Mesothelial cell of epicardium (in vitro differentiated cells): ENCODE measurements around the gene DHRSX. TPM values are rescaled to one million over a fixed set of nuclear protein-coding genes. Genes with fewer than 3 reads are reported as not detected.

Experiments
- DNase-seq, 2 experiments: peaks; one replicate each; pipeline ENCODE4 v3.0.0; 2021; ENCODE audit warnings: low spot score in 2 of 2; ENCODE audit not compliant: unreplicated experiment in 2 of 2
- H3K27ac Mint-ChIP-seq: 2 replicates; pipeline ENCODE4 v1.8.0; 2021; ENCODE audit warnings: mixed read lengths
- H3K27me3 Mint-ChIP-seq: 2 replicates; pipeline ENCODE4 v1.8.0; 2021; ENCODE audit warnings: low read depth, mixed read lengths
- H3K36me3 Mint-ChIP-seq: 2 replicates; pipeline ENCODE4 v1.8.0; 2021; ENCODE audit warnings: mixed read lengths
- H3K4me1 Mint-ChIP-seq: 2 replicates; pipeline ENCODE4 v1.8.0; 2021; ENCODE audit warnings: mixed read lengths
- H3K4me3 Mint-ChIP-seq: 2 replicates; pipeline ENCODE4 v1.8.0; 2021; ENCODE audit warnings: mild to moderate bottlenecking, moderate library complexity, mixed read lengths
- H3K9me3 Mint-ChIP-seq: 2 replicates; pipeline ENCODE4 v1.8.0; 2021; ENCODE audit warnings: mixed read lengths
- total RNA-seq: library from RNA; stranded (reverse); gene quantifications from 3 replicates; pipeline ENCODE4 v1.2.1, GENCODE V29; 2021
- TF ChIP-seq, protein P1 (sequence below): fragments of 200-600 bp; sonication (generic); IDR thresholded peaks from one replicate; pipeline ENCODE4 v1.5.0; 2021; ENCODE audit warnings: antibody characterized with exemption; ENCODE audit not compliant: unreplicated experiment

Gene DHRSX
- total RNA-seq, 1 donor from 2014 or later: 43.5 TPM

DNA sequence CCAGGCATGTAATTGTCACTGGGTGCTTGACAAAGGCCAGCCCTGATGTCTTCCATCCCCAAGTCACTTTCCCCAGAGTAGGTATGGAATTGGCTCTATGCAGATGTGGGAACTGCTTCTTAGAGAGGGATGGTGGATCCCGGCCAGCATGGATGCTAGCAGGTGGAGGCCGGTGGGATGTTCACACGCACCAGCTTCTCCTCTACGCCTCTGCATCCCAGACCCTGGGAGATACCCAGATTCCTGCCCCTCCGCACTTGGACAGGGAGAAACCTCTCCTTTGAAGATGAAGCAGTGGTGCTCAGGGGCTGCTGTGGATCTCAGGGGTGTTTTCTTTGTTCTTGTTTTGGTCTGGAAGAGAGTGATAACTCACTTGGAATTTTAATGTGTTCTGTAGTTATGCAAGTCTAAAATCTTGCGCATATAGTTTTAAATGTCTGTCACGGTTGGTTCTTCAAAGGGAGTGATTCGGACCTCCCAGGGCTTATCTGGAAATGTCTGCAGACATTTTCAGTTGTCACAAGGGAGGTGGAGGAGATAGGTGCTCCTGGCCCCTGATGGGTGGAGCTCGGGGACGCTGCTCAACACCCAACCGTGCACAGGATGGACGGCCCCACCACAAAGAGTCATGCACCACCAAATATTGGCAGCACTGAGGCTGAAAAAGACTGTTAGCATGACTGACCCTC, 308.0 kb downstream of the DHRSX start:
- H3K27ac Mint-ChIP-seq: no peak overlapping the region
- no peaks in the 10 kb centered on the region for H3K27me3 Mint-ChIP-seq
- H3K36me3 Mint-ChIP-seq: peaks cover 4% of the 10 kb centered on the region
- TF ChIP-seq, protein P1, sequence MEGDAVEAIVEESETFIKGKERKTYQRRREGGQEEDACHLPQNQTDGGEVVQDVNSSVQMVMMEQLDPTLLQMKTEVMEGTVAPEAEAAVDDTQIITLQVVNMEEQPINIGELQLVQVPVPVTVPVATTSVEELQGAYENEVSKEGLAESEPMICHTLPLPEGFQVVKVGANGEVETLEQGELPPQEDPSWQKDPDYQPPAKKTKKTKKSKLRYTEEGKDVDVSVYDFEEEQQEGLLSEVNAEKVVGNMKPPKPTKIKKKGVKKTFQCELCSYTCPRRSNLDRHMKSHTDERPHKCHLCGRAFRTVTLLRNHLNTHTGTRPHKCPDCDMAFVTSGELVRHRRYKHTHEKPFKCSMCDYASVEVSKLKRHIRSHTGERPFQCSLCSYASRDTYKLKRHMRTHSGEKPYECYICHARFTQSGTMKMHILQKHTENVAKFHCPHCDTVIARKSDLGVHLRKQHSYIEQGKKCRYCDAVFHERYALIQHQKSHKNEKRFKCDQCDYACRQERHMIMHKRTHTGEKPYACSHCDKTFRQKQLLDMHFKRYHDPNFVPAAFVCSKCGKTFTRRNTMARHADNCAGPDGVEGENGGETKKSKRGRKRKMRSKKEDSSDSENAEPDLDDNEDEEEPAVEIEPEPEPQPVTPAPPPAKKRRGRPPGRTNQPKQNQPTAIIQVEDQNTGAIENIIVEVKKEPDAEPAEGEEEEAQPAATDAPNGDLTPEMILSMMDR: no peak
- no peak for DNase-seq
- peaks cover 6% of the 10 kb centered on the region for H3K9me3 Mint-ChIP-seq
- H3K4me3 Mint-ChIP-seq: no peak overlapping the region
- peaks cover 27% of the 10 kb centered on the region for H3K4me1 Mint-ChIP-seq

- Mint-ChIP-seq H3K9me3 (peaks cover 9% of the 10 kb centered on the region), H3K27ac (peak overlapping the region; percentile 77), H3K4me3 (peak overlapping the region; percentile 58), H3K27me3 (no peaks in the 10 kb centered on the region), H3K4me1 (peaks cover 29% of the 10 kb centered on the region), H3K36me3 (peaks cover 8% of the 10 kb centered on the region)
- TF ChIP-seq, protein P1: no peak
- no peak for DNase-seq
These were observed 311.9 kb downstream of the DHRSX start for GRCh38 chrX:2188840-2189239.

GRCh38 chrX:2188330-2188792, 312.4 kb downstream of the DHRSX start:
- DNase-seq: peak in 1 of 2 experiments; percentile 54
- Mint-ChIP-seq H3K4me3 (peak overlapping the region; percentile 58), H3K27ac (peak overlapping the region; percentile 77), H3K9me3 (peaks cover 9% of the 10 kb centered on the region), H3K27me3 (no peaks in the 10 kb centered on the region), H3K4me1 (peaks cover 30% of the 10 kb centered on the region), H3K36me3 (peaks cover 8% of the 10 kb centered on the region)
- TF ChIP-seq, protein P1: no peak

DNA sequence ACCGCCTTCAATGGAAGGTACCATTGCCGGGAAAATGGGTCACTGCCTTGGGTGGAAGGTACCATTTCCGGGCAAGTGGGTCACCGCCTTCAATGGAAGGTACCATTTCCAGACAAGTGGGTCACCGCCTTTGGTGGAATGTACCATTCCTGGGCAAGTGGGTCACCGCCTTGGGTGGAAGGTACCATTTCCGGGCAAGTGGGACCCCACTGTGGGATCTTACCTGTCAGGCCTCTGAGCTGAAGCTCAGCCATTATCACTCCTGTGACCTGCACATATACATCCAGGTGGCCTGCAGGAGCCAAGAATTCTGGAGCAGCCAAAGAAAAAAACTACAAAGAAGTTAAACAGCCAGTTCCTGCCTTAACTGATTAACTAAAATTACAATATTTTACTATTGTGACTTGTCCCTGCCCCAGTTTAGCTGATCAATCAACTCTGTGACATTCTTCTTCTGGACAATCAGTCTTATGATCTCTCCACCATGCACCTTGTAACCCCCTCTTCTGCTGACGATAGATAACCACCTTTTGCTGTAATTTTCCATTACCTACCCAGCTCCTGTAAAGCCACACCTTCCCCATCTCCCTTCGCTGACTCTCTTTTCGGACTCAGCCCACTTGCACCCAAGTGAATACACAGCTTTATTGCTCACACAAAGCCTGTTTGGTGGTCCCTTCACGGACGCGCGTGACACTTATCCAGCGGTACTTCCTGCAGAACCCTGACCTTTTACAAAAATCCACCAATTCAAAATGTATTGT, 313.2 kb downstream of the DHRSX start:
- H3K4me1 Mint-ChIP-seq: peaks cover 28% of the 10 kb centered on the region
- TF ChIP-seq, protein P1: no peak
- H3K36me3 Mint-ChIP-seq: peaks cover 8% of the 10 kb centered on the region
- H3K27ac Mint-ChIP-seq: peak overlapping the region; percentile 32
- no peak overlapping the region for H3K4me3 Mint-ChIP-seq
- peaks cover 9% of the 10 kb centered on the region for H3K9me3 Mint-ChIP-seq
- DNase-seq: no peak
- no peaks in the 10 kb centered on the region for H3K27me3 Mint-ChIP-seq

GRCh38 chrX:2185341-2186082, 315.3 kb downstream of the DHRSX start:
- TF ChIP-seq, protein P1: no peak
- no peak overlapping the region for H3K27ac Mint-ChIP-seq
- peaks cover 27% of the 10 kb centered on the region for H3K4me1 Mint-ChIP-seq
- no peak overlapping the region for H3K4me3 Mint-ChIP-seq
- DNase-seq: no peak
- peaks cover 8% of the 10 kb centered on the region for H3K36me3 Mint-ChIP-seq
- H3K9me3 Mint-ChIP-seq: peaks cover 6% of the 10 kb centered on the region
- H3K27me3 Mint-ChIP-seq: no peaks in the 10 kb centered on the region
